NCI-H1436 (cell line): Measurements from ENCODE around the gene USF3.

Experiments used
- DNase-seq: peaks from one replicate; lab custom pipeline; 2025; lab: John Stamatoyannopoulos, UW

Gene USF3

GRCh38 chr3:113696658-113697499 is 437 bp upstream of the USF3 start:
- peak; percentile 100 for DNase-seq

DNA sequence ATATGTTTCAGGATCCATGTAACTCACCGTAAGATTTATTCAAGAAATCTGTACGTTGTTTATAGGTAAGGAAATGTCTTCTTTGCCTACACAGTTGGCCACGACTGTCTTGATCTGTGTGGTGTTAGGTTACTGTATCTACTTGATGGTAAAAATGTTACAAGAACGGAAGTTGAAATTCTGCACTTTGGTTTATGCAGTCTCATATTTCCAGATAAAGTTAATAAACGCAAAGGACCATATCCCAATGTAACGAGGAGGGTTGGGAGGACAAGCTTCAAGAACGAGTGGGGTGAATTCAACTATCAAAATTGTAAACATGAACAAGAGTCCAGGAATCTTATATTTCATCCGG is 1.0 kb downstream of the USF3 start:
- no peak for DNase-seq

GRCh38 chr3:113690482-113690881 is 6.0 kb downstream of the USF3 start:
- DNase-seq: no peak

- DNase-seq: no peak
Observed at GRCh38 chr3:113685956-113686721, 10.3 kb downstream of the USF3 start.

- DNase-seq: no peak
Observed at GRCh38 chr3:113685124-113685523, 11.3 kb downstream of the USF3 start.

DNA sequence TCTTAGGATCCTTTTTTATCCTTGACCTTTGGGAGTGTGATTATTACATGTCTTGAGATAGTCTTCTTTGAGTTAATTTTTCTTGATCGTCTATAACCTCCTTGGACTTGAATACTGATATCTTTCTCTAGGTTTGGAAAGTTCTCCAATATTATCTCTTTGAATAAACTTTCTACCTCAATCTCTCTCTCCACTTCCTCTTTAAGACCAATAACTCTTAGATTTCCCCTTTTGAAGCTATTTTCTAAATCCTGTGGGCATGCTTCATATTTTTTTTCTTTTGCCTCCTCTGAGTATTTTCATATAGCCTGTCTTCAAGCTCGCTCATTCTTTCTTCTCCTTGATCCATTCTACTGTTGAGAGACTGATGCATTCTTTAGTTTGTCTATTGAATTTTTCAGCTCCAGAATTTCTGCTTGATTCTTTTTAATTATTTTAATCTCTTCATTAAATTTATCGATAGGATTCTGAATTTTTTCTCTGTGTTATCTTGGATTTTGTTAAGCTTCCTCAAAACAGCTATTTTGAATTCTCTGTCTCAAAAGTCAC is 12.1 kb downstream of the USF3 start:
- no peak for DNase-seq

- no peak for DNase-seq
Observed at GRCh38 chr3:113678773-113679172, 17.7 kb downstream of the USF3 start.

GRCh38 chr3:113677737-113678136 is 18.7 kb downstream of the USF3 start:
- DNase-seq: no peak

- DNase-seq: no peak
Observed at GRCh38 chr3:113676261-113676660, 20.2 kb downstream of the USF3 start.

DNA sequence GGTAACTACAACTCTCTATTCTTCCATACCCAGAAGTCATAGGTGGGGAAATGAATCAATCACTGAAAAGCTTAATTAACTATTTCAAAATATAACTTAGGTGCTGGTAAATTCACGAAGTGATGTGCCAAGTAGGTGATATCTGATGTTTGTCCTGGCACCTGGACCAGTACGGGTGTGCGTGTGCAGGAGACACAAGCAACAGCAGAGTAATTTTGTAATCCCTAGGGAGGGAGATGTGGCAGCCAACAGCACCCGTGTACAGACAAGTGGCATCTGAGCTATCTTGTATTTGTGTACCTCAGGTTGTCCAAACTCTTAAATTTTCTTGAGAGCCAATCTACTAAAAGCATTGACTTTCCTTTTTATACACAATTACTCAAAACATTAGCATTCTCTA is 22.8 kb downstream of the USF3 start:
- DNase-seq: peak; percentile 42

DNA sequence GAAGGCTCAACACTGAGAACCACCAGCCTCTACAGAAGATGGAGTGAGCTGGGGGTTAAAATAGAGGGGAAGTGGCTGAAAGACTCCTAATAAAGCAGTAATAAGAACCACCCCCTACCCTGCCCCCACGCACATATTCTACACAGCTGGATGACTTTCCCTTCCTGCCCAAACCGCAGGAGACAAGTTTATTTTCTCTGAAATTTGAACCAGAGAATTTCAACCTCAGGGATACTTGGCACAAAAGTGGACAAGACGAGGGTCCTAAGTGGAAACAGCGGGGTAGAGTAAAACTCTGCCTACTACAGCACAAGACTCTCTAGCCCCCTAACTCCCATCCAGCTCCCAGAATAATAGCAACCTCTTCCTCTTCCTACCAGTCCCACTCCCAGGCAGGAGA is 28.4 kb downstream of the USF3 start:
- DNase-seq: no peak

DNA sequence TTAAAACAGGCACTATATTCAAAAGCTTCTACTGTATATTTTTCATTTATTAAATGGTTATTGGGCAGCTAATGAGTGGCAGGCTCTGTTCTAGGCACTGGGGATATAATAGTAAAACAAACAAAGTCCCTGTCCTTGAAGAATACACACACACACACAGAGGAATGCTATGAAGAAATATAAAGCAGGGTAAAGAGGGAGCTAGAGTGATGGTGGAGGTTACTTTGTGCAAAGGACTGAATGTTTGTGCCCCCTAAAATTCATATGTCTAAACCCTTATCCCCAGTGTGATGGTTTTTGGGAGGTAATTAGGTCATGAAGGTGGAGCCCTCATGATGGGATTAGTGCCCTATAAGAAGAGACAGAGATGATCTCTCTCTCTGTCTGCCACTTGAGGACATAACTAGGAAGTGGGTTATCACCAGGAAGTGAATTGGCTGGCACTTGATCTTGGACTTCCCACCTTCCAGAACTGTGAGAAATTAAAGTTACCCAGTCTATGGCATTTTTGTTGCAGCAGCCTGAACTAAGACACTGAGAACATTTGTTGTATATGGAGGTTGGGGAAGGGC is 31.8 kb downstream of the USF3 start:
- no peak for DNase-seq

DNA sequence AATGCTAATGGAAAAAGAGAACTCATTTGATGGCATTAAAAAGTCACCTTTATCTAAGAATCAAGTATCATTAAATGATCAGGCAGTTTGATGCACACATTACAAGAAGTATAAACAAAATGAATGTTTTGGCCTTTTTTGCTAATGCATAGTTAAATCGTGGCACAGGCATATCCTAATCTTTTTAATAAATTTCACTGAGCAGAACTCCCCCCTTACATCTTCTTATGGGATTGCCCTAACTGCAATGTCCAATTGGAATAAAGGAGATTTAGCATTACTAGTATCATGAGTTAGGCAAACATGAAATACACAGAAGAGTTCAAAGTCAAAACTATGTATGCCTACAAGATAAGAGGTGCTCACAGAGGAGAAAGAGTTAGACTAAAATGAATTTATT is 32.7 kb downstream of the USF3 start:
- no peak for DNase-seq

- DNase-seq: no peak
Observed at GRCh38 chr3:113663324-113663750, 33.1 kb downstream of the USF3 start.

DNA sequence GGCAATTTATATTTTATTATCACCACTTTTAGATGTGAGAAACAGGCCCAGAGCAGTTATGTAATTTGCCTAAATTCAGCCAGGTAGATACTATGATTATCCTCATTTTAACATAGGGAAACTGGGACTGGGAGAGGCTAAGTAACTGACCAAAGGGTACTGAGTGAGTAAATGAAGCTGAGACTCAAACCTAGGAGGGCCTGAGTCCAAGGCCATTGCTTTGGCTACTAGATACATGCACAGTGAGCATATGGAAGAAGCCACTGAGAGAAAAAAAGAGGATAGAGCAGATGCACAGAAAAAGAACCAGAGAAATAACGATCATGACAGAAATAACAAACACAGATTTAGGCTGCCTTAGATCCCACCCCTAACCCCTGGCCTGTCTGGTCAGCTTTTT is 33.6 kb downstream of the USF3 start:
- no peak for DNase-seq

DNA sequence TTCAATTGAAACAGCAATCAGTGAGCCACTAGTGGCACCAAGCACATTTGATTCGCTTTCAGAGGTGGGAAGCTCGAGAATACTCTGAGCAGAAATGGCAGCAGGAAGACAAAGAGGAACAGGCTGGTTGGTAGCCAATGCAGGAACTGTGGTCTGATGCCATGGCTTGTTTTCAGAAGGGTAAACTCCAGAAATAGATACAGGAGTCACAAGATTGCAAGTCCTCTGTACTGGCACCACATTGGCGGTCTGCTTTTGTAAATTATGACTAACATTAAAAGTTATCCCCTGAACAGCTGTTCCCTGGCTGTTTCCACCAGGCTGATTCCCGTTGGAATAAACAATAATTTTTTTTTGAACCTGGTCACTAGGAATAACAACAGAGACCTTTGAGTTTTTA is 35.5 kb downstream of the USF3 start:
- DNase-seq: no peak

- DNase-seq: no peak
Observed at GRCh38 chr3:113660458-113660857, 36.0 kb downstream of the USF3 start.

DNA sequence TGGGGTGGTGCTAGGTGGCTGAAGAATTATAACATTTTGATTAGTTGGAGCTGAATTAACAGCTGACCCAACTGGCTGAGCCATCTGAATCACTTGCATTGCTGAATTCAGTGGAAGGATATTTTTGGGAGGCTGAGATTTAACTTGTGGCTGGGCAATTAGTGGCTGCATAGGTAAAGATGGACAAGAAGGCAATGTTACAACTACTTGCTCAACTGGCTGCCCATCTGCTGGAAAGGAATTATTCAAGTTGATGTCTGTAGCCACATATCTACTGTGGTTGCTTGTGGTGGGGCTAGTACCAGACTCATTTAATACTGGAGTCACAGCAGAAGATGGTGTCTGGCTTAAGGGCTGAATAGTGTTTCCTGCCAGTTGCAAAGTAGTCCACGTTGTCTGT is 36.4 kb downstream of the USF3 start:
- no peak for DNase-seq

DNA sequence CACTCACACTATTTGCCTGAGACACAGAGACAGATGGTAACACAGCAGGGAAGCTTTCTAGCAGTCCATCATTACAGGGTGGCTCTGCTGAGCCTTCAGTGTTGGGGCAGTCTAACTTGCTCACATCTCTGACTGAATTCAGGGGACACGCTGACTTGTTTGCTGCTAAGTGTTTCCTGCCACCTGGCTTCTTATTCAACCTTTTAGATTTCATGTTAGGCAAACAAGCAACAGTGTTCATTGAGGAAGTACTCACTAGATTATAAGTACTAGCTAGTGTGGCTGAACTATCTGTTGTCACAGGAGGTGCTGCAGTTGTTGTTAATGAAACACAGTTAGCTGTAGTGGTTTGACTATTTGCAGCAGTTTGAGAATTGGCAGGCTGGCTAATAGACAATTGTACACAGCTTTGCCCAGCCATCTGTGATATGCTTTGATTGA is 37.3 kb downstream of the USF3 start:
- DNase-seq: peak; percentile 45

DNA sequence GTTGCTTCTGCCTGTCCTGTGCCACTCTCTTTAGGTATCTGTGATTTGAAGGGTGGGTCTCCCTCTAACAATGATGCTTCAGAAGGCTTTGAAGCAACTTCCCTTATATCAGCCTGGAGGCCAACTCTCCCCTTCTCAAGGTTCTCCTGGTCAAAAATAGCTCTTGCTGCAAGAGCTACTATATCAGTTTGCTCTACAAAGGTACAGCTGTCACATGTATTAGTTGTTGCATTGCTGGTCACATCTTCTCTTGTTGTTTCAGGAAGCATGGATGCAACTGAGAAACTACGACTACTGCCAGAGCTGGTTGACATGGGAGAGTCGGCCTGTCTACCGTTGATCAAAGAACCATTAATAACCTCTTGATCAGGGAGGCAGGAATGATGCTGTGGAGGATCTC is 38.3 kb downstream of the USF3 start:
- DNase-seq: no peak

DNA sequence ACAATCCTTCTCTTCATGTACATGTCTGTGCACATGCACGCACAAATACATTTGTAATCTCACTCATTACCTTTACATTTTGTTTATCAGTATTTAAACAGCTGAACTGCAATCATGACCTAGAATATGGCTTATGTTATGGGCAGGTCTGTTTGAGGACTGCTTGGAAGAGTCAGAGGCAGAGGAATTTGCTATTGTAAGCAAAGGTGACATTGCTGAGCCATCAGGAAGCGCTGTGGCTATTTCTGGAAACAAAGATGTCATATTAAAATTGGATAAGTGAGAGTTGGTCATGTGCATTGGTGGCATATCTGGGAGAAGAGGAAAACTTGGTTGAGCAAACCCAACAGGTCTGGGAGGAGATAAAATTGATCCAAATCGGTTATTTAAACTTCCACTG is 41.6 kb downstream of the USF3 start:
- no peak for DNase-seq

GRCh38 chr3:113654310-113654709 is 42.1 kb downstream of the USF3 start:
- DNase-seq: no peak
